GM18508 (cell line): Measurements from ENCODE around the gene ORM2.
"Not testable (repeated sequence)": the region's sequence is repeated elsewhere in the genome, so short reads cannot be mapped to it uniquely, and the experiment has no call there.

Experiments used
- ATAC-seq: cut with Tn5 transposase; IDR thresholded peaks from one replicate; pipeline ENCODE4 v1.9.1; 2021; ENCODE audit warnings: moderate number of reproducible peaks; ENCODE audit not compliant: insufficient read depth, unreplicated experiment

The ORM2 gene

DNA sequence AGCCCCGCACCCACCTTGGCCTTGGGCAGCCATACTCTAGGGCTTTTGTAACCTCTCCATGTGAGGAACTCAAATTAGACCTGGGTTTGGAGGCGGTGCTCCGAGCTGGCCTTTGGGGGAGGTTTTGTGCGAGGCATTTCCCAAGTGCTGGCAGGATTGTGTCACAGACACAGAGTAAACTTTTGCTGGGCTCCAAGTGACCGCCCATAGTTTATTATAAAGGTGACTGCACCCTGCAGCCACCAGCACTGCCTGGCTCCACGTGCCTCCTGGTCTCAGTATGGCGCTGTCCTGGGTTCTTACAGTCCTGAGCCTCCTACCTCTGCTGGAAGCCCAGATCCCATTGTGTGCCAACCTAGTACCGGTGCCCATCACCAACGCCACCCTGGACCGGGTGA lies at the start of gene ORM2:
ORM2 (plus strand) TSS at position 245 of the 398 bp plus-strand sequence; CDS start at position 281, 36 bp downstream.
- not testable (repeated sequence) for ATAC-seq

DNA sequence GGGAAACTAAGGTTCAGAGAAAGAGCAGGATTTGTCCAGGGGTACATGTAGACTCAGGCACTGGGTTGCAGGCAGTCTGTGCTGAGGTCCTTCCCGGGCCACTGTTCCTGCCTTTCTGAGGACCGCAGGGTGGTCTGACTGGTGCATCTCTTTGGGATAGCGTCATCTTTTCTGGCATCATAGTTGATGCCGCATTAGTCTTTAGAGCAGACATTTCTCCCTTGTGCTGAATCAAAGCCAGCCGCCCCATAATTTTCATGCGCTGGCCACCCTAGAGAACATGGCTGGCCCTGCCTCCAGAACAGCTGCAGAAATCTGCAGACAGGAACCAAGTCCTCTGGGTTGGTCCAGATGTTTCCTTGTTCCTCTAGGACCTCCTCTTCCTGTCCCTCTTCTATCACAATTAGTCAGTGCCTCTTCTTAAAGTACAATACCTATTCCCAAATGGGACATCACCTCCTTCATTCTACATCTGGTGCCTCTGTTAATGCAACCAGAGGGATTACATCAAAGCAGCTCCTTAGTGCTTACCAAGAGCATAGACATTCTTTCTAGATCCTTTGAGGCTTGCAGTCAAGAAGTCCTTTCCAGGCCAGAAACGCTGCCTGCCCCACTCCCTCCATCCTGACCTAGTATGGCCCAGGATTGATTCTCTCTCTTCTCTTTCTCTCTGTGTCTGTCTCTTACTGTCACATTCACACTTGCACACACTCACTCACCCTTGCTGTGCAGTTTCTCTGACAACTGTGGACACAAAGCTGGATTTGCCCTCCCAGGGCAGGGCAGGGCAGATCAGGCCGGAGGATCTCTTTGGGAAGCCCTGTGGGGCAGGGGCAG lies 48.8 kb upstream of the ORM2 start:
- no peak for ATAC-seq

DNA sequence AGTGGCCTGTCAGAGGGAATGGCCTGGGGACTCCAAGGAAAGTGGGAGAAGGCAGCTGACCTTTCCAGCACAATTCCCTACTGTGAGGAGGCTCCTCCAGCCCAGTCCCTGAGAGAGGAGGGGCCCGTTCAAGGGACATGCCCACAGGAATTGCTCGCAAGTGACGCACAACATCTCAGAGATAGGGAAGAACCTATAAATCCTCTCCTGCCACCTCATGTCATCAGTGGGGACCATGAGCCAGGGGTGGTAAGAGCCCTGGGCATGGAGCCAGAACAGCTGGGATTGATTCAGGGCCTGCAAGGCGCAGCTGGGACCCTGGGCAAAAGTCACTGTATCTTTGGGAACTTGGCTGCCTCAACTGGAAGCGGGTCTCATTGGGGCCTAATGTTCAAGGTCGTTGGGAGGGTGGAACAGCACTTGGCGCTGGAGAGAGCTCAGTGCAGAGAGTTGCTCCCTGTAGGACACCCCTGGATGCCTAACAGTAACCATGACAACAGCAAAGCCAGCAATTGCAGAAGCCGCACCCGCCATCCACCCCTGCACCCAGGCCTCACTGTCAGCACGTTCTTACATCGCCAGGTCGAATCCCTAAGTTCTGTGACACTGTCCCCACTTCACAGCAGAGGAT lies 48.1 kb upstream of the ORM2 start:
- no peak for ATAC-seq

DNA sequence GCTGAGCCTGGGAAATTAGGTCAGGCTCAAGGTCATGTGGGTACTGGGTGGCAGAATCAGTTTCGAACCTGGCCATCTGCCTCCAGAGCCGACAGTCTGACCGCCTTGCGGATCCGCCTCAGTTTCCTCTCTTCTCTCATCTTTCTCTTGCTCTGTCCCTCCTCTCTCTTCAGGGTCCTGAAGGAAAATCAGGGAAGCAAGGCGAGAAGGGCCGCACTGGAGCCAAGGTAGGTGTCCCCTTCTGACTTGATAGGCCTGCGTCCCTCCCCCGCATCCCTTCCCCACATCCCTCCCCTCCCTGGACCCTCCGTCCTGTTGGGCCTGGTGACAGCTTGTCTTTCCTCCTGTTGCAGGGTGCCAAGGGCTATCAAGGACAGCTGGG lies 47.6 kb upstream of the ORM2 start:
- ATAC-seq, result no peak

DNA sequence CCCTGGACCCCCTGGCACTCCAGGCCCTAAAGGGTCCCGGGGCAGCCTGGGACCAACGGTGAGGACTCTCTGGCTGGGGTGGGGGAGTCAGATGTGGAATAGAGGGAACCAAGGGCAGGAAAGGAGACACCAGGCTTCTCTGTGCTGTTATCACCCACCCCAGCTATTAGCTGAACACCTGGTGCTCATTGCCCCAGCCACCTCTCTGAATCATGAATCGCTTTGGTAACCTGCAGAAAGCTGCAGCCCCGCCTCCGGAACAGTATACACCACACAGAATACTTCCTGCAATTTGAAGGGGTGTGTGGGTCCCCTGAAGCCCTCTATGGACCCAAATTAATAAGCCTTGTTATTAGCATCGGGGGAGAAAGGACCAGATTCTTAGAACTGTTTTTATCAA lies 47.2 kb upstream of the ORM2 start:
- ATAC-seq, result no peak

DNA sequence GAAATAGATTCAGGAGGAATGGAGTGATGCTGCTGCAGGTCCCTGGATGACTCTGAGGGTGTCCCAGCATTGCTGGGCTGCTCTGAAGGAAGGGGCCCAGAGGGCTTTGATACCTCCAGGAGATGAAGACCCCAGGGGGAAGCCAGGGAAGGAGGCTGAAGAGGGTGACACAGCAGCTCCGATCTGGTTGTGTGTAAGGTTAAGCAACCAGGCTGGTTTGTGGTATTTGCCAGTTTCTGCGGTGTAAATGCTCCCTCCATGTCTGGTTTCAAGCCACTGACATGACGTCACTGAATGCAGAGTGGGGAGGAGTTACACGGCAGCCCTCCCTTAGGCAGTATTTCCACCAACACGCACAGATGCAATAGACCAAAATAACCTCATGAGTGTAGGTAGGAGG lies 46.7 kb upstream of the ORM2 start:
- ATAC-seq, result no peak

DNA sequence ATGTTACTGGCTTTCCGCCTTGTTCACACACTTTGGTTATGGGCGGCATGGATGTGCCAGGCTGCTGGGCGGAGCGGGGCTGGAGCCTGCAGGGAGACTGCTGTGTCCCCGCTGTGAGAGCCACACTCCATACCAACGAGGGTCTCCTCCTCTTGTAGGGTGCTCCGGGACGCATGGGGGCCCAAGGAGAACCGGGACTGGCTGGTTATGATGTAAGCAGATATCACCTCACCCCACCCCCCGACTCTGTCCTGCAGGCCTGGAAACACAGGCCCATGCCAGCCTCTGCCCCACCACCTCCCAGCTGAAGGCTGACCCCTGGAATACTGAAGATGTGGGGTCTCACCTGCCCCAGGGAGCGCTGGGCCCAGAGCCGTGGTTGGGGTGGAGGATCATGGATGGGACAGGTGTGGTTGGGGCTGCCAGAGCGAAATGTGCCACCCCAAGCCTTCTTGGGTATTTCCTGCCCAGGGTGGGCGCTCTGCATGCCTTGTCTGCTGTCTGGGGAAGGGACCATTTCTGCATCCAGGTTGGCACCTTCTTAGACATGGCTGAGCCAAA lies 46.0 kb upstream of the ORM2 start:
- ATAC-seq, result no peak

DNA sequence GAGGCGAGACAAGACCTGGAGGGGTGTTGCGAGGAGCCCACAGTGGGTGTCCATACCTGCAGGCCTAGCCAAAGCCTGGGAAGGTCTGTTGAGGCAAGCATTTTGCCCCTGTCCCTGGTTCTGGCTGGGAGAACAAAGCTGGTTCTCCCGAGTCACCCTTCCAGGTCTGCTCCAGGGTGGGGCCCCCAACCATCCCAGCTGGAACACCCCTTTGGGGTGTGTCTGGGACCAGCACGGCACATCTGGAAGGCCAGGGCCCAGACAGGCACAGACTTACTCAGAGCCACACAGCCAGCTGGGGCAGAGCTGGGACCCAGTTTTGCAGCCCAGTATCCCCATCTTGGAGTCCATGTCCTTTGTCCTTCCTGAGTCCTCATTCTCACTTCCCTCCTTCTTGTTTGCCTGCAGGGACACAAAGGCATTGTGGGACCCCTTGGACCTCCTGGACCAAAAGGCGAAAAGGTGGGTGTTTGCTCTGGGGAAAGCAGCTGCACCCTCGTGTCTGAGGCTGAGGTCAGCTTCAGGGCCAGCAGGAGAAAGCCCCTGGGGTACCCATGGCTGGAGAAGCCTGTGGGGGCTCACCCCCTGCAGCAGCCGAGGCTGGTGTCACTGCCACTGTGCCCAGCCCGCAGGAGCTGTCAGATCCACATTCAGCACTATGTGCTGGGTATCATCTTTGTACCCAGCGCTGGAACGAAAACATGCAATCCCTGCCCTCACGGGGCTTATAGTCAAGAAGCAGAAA lies 45.2 kb upstream of the ORM2 start:
- ATAC-seq, result no peak

DNA sequence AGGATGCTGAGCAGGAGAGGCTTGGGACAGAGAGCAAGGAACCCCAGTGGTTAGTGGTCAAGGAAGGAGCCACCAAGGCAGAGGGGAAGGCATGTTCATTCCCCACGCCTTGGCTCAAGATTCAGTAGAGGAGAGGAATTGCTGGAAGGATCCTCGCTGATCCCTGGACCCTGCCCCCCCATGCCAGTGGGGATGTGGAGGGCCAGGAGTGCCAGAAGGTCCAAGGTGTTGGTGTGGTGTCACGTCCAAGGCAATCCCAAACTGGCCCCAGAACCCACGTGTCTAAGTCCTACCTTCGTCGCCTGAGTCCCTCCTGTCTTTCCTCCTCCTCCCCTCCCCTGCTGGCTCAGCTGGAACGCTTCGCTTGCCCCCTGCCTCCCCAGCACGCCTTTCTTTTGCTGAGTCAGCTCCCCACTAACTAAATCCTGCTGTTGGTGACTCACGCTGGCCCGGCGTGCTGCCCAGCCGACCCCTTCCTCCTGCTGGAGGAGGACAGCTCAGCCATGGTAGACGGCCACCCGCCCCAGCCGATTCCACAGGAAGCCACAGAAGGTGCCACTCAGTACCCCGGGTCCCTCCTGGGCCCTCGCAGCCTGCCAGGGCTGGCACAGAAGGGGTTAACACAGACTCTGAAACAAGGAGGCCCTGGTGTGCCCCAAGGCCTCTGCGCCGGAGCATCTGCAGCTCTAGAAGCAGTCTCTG lies 44.4 kb upstream of the ORM2 start:
- no peak for ATAC-seq

DNA sequence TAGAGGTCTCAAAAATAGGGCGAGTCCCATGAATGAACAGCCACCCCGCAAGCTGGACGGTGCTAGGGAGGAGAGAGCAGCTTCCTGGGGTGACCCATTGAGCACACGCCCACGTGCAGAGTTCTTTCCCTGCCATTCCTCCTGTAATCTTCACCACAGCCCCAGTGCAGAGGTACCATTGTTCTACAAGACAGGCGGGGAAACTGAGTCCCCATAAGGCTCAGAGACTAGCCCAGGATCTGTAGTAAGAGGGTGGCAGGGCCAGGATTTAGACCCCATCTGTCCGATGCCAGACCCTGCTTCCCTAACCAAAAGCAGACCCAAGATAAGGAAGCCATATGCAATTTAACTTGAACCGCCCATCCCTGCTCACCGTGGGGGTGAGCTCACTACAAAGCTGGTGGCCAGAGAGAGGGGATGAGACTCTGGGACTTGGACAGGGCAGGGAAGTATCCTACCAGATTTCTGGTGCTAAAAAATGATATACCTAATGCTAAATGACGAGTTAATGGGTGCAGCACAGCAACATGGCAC lies 43.5 kb upstream of the ORM2 start:
- no peak for ATAC-seq

DNA sequence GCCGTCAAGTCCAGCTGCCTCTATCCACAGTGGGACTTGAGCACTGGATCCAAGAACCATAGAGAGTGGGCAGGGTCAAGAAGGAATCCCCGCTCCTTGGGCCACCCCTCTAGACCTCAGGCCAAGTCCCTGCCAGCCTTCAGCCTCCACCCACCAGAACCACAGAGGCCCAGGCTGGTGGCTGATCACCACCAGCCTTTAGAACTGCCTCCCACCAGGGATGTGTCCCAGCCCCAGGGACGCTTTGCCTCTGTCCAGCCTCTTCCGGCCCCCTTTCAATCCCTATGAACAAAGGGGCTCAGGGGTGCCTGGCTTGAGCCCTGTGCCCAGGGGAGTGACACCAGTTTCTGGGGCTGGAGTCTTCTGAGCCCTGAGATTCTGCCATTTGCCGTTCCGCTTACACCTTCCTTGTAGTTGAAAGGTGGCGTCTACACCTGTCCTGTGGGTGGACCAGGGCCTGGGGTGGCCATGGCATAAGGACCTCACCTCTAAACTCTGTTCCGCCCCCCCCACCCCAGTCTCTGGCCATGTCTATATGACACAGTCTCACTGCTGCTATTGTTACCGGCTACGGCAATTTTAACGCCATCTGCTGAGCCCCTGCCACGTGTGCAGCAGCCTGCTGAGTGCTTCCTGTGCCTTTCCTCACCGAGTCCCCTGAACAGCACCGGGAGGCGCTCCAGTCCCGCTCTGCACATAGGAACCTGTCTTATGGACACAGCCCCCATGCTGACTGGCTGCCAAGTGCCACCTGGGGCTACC lies 42.5 kb upstream of the ORM2 start:
- ATAC-seq, result no peak

DNA sequence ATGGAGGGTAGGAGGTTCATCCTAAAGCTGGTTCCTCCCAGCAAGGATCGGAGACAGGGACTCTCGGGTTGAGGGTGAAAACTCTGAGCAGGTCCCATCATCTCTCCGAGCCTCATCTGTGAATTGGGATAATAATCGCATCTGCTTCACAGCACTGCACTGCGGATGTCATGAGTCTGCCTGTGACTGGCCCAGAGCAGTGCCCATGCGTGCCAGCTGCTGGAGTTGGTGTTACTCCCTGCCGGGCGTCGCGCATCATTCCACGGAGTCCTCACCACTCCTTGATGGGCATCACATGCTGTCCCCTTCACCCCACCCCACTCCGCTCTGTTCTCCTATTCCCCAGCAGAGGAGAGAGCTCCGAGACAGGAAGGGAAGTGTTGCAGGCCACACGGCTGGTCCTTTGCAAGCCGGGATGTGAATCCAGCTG lies 41.9 kb upstream of the ORM2 start:
- no peak for ATAC-seq

DNA sequence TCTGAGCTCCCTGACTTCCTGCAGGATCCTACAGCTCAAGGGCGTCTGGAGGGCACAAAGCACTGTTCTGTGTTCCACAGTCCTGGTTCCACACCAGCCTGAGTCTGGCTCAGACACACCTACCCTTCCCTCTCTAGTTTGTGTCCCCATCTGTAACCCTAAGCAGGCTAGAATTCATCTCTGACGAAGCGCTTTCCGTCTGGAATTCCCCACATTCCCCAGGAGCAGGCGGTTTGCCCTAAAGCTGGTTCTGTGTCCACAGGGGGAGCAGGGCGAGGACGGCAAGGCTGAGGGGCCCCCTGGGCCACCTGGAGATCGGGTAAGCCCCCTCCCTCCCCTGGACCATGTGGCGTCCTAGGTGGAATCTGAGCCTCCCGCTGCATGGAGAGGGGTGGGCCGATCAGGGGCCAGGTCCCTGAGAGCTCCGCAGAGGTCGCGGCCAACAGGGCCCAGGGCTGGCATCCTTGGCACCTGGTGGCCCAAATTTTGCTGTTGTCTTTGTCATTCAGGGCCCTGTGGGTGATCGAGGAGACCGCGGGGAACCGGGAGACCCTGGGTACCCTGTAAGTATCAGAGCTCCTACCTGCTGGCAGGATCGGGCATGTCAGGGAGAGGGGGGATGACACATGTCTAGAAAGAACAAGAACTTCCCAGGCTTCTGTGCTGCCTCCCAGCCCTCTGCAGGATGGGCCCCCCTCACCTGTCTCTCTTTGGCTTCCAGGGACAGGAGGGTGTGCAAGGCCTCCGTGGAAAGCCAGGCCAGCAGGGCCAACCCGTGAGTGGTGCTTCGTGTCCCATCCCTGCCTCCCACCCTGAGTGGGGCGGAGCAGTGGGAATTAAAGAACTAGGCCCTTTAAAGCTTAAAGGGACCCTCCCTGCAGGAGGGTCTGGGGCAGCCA lies 41.2 kb upstream of the ORM2 start:
- ATAC-seq, result no peak

DNA sequence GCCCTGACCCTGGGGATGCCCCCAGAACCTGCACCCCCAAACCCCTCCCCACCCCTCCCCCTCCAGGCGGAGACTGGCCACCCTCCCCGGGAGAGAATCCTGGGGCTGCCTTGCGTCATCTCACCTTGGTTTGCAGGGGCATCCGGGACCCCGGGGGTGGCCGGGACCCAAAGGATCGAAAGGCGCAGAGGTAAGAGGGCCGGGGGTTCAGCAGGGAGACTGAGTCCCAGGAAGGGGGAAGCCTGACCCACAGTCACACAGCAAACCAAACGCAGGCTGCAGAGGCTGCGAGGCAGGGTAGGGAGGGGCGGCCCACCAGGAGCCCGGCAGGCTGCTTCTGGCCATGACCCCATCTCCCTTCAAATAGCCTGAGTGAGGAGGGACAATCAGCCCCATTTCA lies 40.6 kb upstream of the ORM2 start:
- no peak for ATAC-seq

DNA sequence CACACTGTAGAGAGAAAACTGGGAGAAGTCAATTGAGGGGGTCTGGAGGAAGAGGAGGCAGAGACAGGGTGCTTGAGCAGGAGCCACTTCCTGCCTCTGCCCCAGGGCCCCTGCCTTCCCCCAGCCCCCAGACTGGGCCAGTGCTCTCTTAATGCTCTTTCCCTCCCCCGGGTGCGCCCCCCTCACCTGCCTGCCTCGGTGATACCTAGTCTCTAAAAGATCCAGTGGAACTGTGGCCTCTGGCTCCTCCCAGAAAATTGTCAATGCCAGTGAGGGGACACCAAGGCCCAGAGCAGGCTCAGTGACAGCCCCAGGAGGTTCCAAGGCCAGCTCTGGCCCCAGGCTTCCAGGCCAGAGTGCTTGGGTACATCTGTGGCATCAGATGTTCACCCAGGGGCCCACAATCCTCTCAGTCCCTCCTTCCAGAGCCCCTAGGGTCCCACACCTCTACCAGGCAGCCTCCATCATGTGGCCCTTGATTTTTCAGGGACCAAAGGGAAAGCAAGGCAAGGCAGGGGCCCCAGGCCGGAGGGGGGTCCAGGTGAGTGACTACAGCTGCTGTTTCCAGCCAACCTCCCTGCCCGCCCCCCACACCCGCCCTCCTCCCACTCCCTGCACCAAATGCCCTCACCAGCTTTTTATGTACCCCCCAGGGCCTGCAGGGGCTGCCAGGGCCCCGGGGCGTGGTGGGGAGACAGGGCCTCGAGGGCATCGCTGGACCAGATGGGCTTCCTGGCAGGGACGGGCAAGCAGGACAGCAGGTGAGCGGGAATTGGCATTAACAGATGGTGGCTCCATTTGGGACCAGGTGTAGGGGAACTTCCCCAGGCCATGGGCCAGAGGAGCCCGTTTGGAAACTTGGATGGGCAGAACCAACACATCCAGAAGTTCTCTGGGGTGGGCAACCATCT lies 39.8 kb upstream of the ORM2 start:
- no peak for ATAC-seq

DNA sequence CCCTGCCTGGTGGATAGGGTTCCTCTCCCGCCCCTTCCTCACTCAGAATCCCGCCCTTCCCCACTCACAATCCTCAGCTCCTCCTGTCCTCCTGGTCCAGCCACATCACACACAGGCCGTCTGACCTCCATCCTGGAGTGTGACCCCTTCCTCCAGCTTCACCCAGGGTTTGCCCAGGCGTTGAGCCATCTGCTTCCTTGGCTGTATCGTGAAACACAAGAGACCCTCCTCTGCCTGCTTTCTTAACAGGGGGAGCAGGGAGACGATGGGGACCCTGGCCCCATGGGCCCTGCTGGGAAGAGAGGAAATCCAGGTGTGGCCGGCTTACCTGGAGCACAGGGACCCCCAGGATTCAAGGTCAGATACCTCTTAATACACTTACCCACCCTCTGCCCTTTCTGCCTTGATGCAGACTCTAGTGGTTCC lies 39.1 kb upstream of the ORM2 start:
- ATAC-seq, result no peak

DNA sequence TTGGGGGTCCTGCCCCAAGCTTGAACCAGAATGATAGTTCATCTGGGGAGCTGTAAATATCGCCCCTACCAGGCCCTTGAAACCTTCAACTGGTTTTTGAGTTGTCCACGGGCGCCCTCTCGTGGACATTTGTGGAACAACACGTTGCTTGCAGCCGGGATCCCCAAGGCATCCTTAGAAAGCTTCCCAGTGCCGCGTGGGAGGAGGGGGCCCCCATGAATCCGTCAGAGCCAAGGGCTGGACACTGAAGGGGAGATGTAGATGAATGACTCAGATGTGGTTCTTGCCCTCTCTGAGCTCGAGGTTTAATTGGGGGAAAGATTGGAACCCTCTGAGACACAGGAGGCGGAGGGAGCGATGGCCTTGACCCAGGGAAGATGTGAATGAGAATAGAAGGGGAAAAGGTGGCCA lies 38.6 kb upstream of the ORM2 start:
- ATAC-seq, result no peak
